ENCODE data around the gene RBM8A. TPM values are rescaled to one million over a fixed set of nuclear protein-coding genes. Genes with fewer than 3 reads are reported as not detected.
"Not testable (repeated sequence)": the region's sequence is repeated elsewhere in the genome, so short reads cannot be mapped to it uniquely, and the experiment has no call there.

The RBM8A gene
- total RNA-seq, 2 experiments from 2014 or later, result 293 to 330 TPM

GRCh38 chr1:145942405-145942804 is 15.1 kb upstream of the RBM8A start:
- H3K4me1 Mint-ChIP-seq, result peaks cover 7% of the 10 kb centered on the region
- intact Hi-C loops (cut with DNase I, micrococcal nuclease), result no loop called here
- H3K27ac Mint-ChIP-seq, result no peak overlapping the region
- ATAC-seq (no peak), DNase-seq (no peak)
- no peaks in the 10 kb centered on the region for H3K27me3 Mint-ChIP-seq
- H3K36me3 Mint-ChIP-seq (ENCODE audit: low read depth), result peaks cover 24% of the 10 kb centered on the region
- no peaks in the 10 kb centered on the region for H3K9me3 Mint-ChIP-seq (ENCODE audit: low read depth)
- no peak overlapping the region for H3K4me3 Mint-ChIP-seq
- ChIA-PET CTCF (interaction anchor here (0.6 to 0.9 kb wide), 4 partner anchors 18 to 70 kb away, joined by 3 to 5 read pairs (median 3); no protein-coding TSS in a partner anchor), POLR2A (no interaction called here)

DNA sequence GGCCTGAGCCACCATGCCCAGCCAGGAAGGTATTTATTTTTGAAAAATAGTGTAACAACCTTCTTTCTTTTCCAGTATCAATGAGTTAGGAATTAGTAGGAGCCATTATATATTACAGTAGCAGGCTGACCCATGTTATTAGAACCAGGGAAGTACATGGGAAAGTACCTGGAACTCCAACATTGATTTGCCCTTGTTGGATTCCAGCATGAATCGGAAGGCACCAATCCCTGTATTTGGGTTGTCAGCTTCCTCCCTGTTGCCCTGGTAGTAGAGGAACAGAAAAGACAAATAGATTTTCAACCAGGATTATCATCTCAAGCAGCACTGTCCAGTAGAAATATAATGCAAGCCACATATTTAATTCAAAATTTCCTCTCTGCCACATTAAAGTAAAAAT is 10.2 kb upstream of the RBM8A start:
- no peak overlapping the region for H3K27ac Mint-ChIP-seq
- no peak for ATAC-seq
- H3K9me3 Mint-ChIP-seq (ENCODE audit: low read depth), result no peaks in the 10 kb centered on the region
- no peak overlapping the region for H3K4me3 Mint-ChIP-seq
- intact Hi-C loops (cut with DNase I, micrococcal nuclease), result no loop called here
- CTCF ChIA-PET, result interaction anchor here (2.8 kb wide), 1 partner anchor 10 kb away, joined by 10 read pairs; the partner anchor contains the start of gene RBM8A
- H3K27me3 Mint-ChIP-seq, result no peaks in the 10 kb centered on the region
- H3K36me3 Mint-ChIP-seq (ENCODE audit: low read depth), result peaks cover 20% of the 10 kb centered on the region
- POLR2A ChIA-PET, result no interaction called here
- DNase-seq, result no peak
- H3K4me1 Mint-ChIP-seq, result peaks cover 12% of the 10 kb centered on the region

GRCh38 chr1:145936247-145936646 is 9.0 kb upstream of the RBM8A start:
- Mint-ChIP-seq H3K27ac (no peak overlapping the region), H3K9me3 (ENCODE audit: low read depth) (no peaks in the 10 kb centered on the region), H3K4me1 (peaks cover 19% of the 10 kb centered on the region), H3K4me3 (no peak overlapping the region), H3K36me3 (ENCODE audit: low read depth) (peaks cover 18% of the 10 kb centered on the region), H3K27me3 (no peaks in the 10 kb centered on the region)
- ChIA-PET POLR2A (interaction anchor here (0.6 kb wide), 2 partner anchors 37 to 68 kb away, joined by 4 to 8 read pairs; no protein-coding TSS in a partner anchor), CTCF (interaction anchor here (0.7 to 2.8 kb wide), 4 partner anchors 9 to 82 kb away, joined by 3 to 10 read pairs (median 4); partner anchors contain the start of gene RBM8A)
- intact Hi-C loops (cut with DNase I, micrococcal nuclease), result no loop called here
- ATAC-seq (no peak), DNase-seq (no peak)

DNA sequence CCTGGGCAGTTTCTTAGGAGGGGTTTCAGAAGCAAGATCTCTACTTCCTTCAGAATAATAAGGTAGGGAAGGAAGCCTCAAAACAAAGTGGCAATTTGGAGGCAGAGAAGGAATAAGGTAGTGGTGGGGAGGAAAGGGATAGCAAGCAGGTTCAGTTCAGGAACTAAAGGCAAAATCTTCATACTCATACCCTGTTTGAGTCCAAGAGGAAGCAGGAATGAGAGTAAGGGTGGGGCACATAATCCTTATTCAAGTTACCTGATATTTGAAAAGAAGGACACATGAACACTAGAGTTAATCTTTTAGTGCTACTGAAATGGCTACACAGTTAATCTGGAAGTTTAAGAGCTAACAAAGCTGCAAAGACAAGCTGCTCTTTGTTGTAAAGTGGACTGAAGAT is 8.4 kb upstream of the RBM8A start:
- POLR2A ChIA-PET, result interaction anchor here (0.6 kb wide), 1 partner anchor 67 kb away, joined by 8 read pairs; no protein-coding TSS in a partner anchor
- H3K9me3 Mint-ChIP-seq (ENCODE audit: low read depth), result no peaks in the 10 kb centered on the region
- H3K36me3 Mint-ChIP-seq (ENCODE audit: low read depth), result peaks cover 16% of the 10 kb centered on the region
- peaks cover 19% of the 10 kb centered on the region for H3K4me1 Mint-ChIP-seq
- CTCF ChIA-PET, result interaction anchor here (1.0 to 1.4 kb wide), 2 partner anchors 24 to 83 kb away, joined by 3 read pairs; no protein-coding TSS in a partner anchor
- no peak overlapping the region for H3K27ac Mint-ChIP-seq
- no peak overlapping the region for H3K4me3 Mint-ChIP-seq
- ATAC-seq, result no peak
- intact Hi-C loops (cut with DNase I, micrococcal nuclease), result no loop called here
- DNase-seq, result no peak
- H3K27me3 Mint-ChIP-seq, result no peaks in the 10 kb centered on the region

- H3K27me3 Mint-ChIP-seq; intact Hi-C loops (cut with DNase I, micrococcal nuclease); ATAC-seq; H3K9me3 Mint-ChIP-seq (ENCODE audit: low read depth); POLR2A ChIA-PET; CTCF ChIA-PET: not testable (repeated sequence)
- peak overlapping the region; percentile 34 for H3K4me3 Mint-ChIP-seq
- peak overlapping the region; percentile 84 for H3K27ac Mint-ChIP-seq
- H3K36me3 Mint-ChIP-seq (ENCODE audit: low read depth), result peaks cover 16% of the 10 kb centered on the region
- peak; percentile 16 for DNase-seq
- peaks cover 22% of the 10 kb centered on the region for H3K4me1 Mint-ChIP-seq
Measured at GRCh38 chr1:145932522-145933009, 5.3 kb upstream of the RBM8A start.

DNA sequence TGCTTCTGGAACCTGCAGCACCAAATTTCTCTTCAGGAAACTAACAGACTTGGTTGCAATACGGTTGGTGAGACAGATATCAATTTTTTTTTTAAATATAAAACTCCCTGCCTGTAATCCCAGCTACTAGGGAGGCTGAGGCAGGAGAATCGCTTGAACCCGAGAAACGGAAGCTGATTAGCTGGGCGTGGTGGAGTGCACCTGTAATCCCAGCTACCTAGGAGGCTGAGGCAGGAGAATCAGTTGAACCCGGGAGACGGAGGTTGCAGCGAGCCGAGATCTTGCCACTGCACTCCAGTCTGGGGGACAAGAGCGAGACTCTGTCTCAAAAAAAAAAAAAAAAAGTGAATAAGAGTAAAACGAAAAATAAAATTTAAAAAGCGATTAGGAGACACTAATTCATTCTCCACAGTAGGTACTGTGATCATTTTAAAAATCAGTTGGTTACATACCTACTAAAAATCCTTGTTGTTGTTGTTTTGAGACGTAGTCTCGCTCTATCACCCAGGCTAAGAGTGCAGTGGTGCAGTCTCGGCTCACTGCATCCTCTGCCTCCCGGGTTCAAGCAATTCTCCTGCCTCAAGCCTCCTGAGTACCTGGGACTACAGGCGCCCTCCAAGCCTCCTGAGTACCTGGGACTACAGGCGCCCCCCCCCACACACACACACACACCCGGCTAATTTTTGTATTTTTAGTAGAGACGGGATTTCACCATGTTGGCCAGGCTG is 796 bp upstream of the RBM8A start:
- no peak for ATAC-seq
- no peaks in the 10 kb centered on the region for H3K9me3 Mint-ChIP-seq (ENCODE audit: low read depth)
- ChIA-PET CTCF (interaction anchor here (0.6 to 2.3 kb wide), 18 partner anchors 9 to 238 kb away, joined by 3 to 17 read pairs (median 4); partner anchors contain the start of genes ANKRD34A, ITGA10, LIX1L and PEX11B), POLR2A (interaction anchor here (0.9 to 5.3 kb wide), 11 partner anchors 10 to 124 kb away, joined by 3 to 43 read pairs (median 8); partner anchors contain the start of genes ANKRD34A, LIX1L, PEX11B and PIAS3)
- intact Hi-C loops (cut with DNase I, micrococcal nuclease), result loop anchor here (1.0 to 5.0 kb wide), 12 partner anchors 10 to 109 kb away; partner anchors contain the start of genes ANKRD34A (in 2 of the 2), PEX11B (in 2 of the 2), PIAS3 (in 2 of the 2) and POLR3GL (in 2 of the 2)
- H3K27me3 Mint-ChIP-seq, result no peaks in the 10 kb centered on the region
- H3K36me3 Mint-ChIP-seq (ENCODE audit: low read depth), result peaks cover 15% of the 10 kb centered on the region
- peaks cover 33% of the 10 kb centered on the region for H3K4me1 Mint-ChIP-seq
- DNase-seq, result peak; percentile 31
- H3K27ac Mint-ChIP-seq, result no peak overlapping the region
- H3K4me3 Mint-ChIP-seq, result no peak overlapping the region

DNA sequence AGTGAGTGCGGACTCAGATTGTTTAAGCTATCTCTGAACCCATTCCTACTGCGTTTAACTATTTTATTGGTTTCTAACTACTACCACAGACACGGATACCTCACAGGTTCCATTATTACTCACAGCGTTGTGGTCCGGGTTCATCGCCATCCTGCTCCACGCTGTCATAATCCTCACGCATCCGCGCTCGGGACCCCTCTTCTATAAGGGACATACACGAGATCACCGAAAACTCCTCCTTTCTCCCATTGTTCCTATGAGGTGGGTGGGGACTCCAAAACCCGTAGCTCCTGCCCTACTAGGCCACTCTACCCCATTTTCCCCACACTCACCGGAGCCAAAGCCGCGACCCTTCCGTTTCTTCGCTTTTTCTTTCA is 610 bp downstream of the RBM8A start:
- ChIA-PET CTCF (interaction anchor here (1.0 to 1.9 kb wide), 7 partner anchors 8 to 51 kb away, joined by 3 to 17 read pairs (median 5); partner anchors contain the start of genes ANKRD34A, PEX11B and POLR3GL), POLR2A (interaction anchor here (0.8 to 5.3 kb wide), 11 partner anchors 8 to 1514 kb away, joined by 3 to 43 read pairs (median 10); partner anchors contain the start of genes ANKRD34A, LIX1L, PEX11B and PIAS3)
- Mint-ChIP-seq H3K4me3 (no peak overlapping the region), H3K27ac (no peak overlapping the region), H3K4me1 (peaks cover 24% of the 10 kb centered on the region), H3K9me3 (ENCODE audit: low read depth) (no peaks in the 10 kb centered on the region), H3K36me3 (ENCODE audit: low read depth) (peaks cover 15% of the 10 kb centered on the region), H3K27me3 (no peaks in the 10 kb centered on the region)
- intact Hi-C loops (cut with DNase I, micrococcal nuclease), result loop anchor here (1.0 to 5.0 kb wide), 12 partner anchors 8 to 111 kb away; partner anchors contain the start of genes ANKRD34A (in 2 of the 2), PEX11B (in 2 of the 2), PIAS3 (in 2 of the 2) and POLR3GL (in 2 of the 2)
- DNase-seq, result peak; percentile 73
- peak; percentile 47 for ATAC-seq

GRCh38 chr1:145922266-145922665 is 5.0 kb downstream of the RBM8A start:
- CTCF ChIA-PET, result interaction anchor here (1.1 kb wide), 1 partner anchor 84 kb away, joined by 3 read pairs; no protein-coding TSS in a partner anchor

DNA sequence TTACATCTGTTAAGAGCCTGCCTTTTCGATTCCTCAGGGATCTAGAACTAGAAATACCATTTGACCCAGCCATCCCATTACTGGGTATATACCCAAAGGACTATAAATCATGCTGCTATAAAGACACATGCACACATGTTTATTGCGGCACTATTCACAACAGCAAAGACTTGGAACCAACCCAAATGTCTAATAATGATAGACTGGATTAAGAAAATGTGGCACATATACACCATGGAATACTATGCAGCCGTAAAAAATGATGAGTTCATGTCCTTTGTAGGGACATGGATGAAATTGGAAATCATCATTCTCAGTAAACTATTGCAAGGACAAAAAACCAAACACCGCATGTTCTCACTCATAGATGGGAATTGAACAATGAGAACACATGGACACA is 7.0 kb downstream of the RBM8A start:
- Mint-ChIP-seq H3K36me3 (ENCODE audit: low read depth) (peaks cover 32% of the 10 kb centered on the region), H3K4me3 (peak overlapping the region; percentile 93), H3K4me1 (peaks cover 50% of the 10 kb centered on the region)
- DNase-seq; H3K27me3 Mint-ChIP-seq; CTCF ChIA-PET; H3K9me3 Mint-ChIP-seq (ENCODE audit: low read depth); intact Hi-C loops (cut with DNase I, micrococcal nuclease); ATAC-seq; H3K27ac Mint-ChIP-seq: not testable (repeated sequence)
- POLR2A ChIA-PET, result interaction anchor here (0.7 kb wide), 1 partner anchor 76 kb away, joined by 4 read pairs; the partner anchor contains the start of gene TXNIP

More at GRCh38 chr1:145922266-145922665, 5.0 kb downstream of the RBM8A start:
- peaks cover 49% of the 10 kb centered on the region for H3K4me1 Mint-ChIP-seq
- no peak for ATAC-seq
- intact Hi-C loops (cut with DNase I, micrococcal nuclease), result no loop called here
- POLR2A ChIA-PET, result interaction anchor here (0.7 to 1.0 kb wide), 2 partner anchors 36 to 160 kb away, joined by 3 read pairs; partner anchors contain the start of gene LIX1L
- peak overlapping the region; percentile 24 for H3K27ac Mint-ChIP-seq
- H3K4me3 Mint-ChIP-seq, result no peak overlapping the region
- no peak for DNase-seq
- peaks cover 21% of the 10 kb centered on the region for H3K36me3 Mint-ChIP-seq (ENCODE audit: low read depth)
- H3K27me3 Mint-ChIP-seq, result no peaks in the 10 kb centered on the region
- no peaks in the 10 kb centered on the region for H3K9me3 Mint-ChIP-seq (ENCODE audit: low read depth)

DNA sequence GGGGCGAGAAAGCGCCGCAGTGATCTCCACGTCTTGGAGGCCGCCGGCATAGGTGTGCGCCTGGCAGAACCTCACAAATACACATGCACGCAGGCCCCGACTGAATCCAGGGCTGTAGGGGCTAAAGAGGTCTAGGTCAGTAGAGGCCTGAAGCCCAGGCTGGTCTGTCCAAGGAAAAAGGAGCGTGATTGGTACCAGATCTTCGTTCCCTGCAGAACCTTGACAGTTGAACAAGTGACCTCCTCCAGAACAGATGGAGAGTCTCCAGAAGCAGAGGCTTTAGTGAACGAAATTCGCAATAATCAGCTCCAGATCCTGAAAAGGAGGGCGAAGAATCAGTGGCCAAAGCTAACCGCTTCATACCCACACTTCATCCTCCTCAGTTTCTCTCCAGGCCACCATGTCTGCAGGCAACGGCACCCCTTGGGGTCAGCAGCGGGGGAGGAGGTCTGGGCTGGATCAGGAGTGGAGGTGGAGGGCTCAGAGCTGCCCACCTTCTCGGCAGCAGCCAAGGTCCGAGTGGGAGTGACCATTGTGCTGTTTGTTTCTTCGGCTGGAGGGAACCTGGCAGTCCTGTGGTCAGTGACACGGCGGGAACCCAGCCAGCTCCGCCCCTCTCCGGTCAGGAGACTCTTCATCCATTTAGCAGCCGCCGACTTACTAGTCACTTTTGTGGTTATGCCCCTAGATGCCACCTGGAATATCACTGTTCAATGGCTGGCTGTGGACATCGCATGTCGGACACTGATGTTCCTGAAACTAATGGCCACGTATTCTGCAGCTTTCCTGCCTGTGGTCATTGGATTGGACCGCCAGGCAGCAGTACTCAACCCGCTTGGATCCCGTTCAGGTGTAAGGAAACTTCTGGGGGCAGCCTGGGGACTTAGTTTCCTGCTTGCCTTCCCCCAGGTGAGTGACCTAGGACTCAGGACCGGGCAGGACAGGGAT is 8.0 kb downstream of the RBM8A start:
- Mint-ChIP-seq H3K27me3 (no peaks in the 10 kb centered on the region), H3K36me3 (ENCODE audit: low read depth) (peaks cover 36% of the 10 kb centered on the region), H3K4me1 (peaks cover 50% of the 10 kb centered on the region), H3K27ac (peak overlapping the region; percentile 94), H3K4me3 (peak overlapping the region; percentile 93), H3K9me3 (ENCODE audit: low read depth) (no peaks in the 10 kb centered on the region)
- POLR2A ChIA-PET, result interaction anchor here (0.6 to 2.6 kb wide), 5 partner anchors 8 to 116 kb away, joined by 3 to 25 read pairs (median 5); partner anchors contain the start of genes PIAS3, RBM8A and TXNIP
- intact Hi-C loops (cut with DNase I, micrococcal nuclease), result loop anchor here (1.0 to 2.0 kb wide), 6 partner anchors 8 to 78 kb away; partner anchors contain the start of genes LIX1L (in 2 of the 2), PIAS3 (in 2 of the 2), RBM8A (in 2 of the 2) and ANKRD34A (in 1 of the 2)
- peak; percentile 51 for DNase-seq
- ATAC-seq, result peak; percentile 92
- CTCF ChIA-PET, result interaction anchor here (0.8 to 1.3 kb wide), 4 partner anchors 8 to 61 kb away, joined by 3 to 5 read pairs (median 4); partner anchors contain the start of genes PIAS3 and RBM8A

Data from activated CD4-positive, alpha-beta T cell treated with anti-CD3 and anti-CD28 coated beads for 36 hours (primary cell).